Heart right ventricle (tissue), 16 donors: Measurements from ENCODE around the gene BRIP1. TPM values are rescaled to one million over a fixed set of nuclear protein-coding genes. Genes with fewer than 3 reads are reported as not detected.

Experiments used
- ATAC-seq, 8 donors: fragments of 200-7000 bp; cut with Tn5 transposase; one replicate each; pipeline ENCODE4 v1.9.1; 2020; ENCODE audit warnings: mild to moderate bottlenecking in 8 of 8, moderate library complexity in 8 of 8, moderate number of reproducible peaks in 1 of 8
- DNase-seq, 2 donors: peaks; one replicate each; pipeline ENCODE4 v3.0.0-alpha.2; 2020
- H3K27ac ChIP-seq, 10 donors: fragments of 200-600 bp; sonication (generic) in 2 of 10; one replicate each; pipeline versions ENCODE4 v1.5.0 to v1.8.0; 2020 to 2022; ENCODE audit warnings: mild to moderate bottlenecking in 3 of 10
- H3K27me3 ChIP-seq, 7 donors: fragments of 200-600 bp; one replicate each; pipeline ENCODE4 v1.8.0; 2021 to 2022; ENCODE audit warnings: mild to moderate bottlenecking in 2 of 7
- H3K36me3 ChIP-seq, 9 donors: fragments of 200-600 bp; sonication (generic) in 1 of 9; one replicate each; pipeline versions ENCODE4 v1.5.0 to v1.8.0; 2020 to 2022; ENCODE audit warnings: mild to moderate bottlenecking in 2 of 9
- H3K4me1 ChIP-seq, 9 donors: fragments of 200-600 bp; sonication (generic) in 1 of 9; one replicate each; pipeline versions ENCODE4 v1.5.0 to v1.8.0; 2020 to 2022; ENCODE audit warnings: mild to moderate bottlenecking in 4 of 9
- H3K4me3 ChIP-seq, 10 donors: fragments of 200-600 bp; sonication (generic) in 2 of 10; one replicate each; pipeline versions ENCODE4 v1.5.0 to v1.8.0; 2020 to 2022; ENCODE audit warnings: mild to moderate bottlenecking in 7 of 10, moderate library complexity in 2 of 10
- H3K9me3 ChIP-seq, 11 donors: fragments of 200-600 bp in 10 of 11; sonication (generic) in 2 of 11; one replicate each; pipeline versions ENCODE4 v1.5.0 to v1.8.0; 2013 to 2022; ENCODE audit warnings: mild to moderate bottlenecking in 2 of 11, control low read depth in 1 of 11, moderate library complexity in 1 of 11
- CTCF ChIP-seq, 9 donors: fragments of 200-600 bp; sonication (generic) in 2 of 9; IDR thresholded peaks; one replicate each; pipeline versions ENCODE4 v1.5.0 to v1.8.0; 2021 to 2022; ENCODE audit warnings: antibody characterized with exemption in 9 of 9, mild to moderate bottlenecking in 5 of 9, moderate library complexity in 1 of 9
- WGBS, 2 donors: extraction: QIAGEN DNeasy Blood & Tissue Kit; methylation state at CpG; one replicate each; pipeline ENCODE4 v1.1.7; 2013; ENCODE audit warnings: inconsistent platforms in 1 of 2; 5-methylcytosine and 5-hydroxymethylcytosine counted together
- intact Hi-C, 10 donors: fragments of 100-400 bp; cut with DNase I; formaldehyde crosslinking; loops; one replicate each; pipeline versions ENCODE4 v1.11.1 to v1.14.2; 2022
- polyA plus RNA-seq, 2 donors: library from polyadenylated mRNA; stranded (reverse); fragments of 200-250 nt; gene quantifications; one replicate each; pipeline ENCODE4 v1.2.3, GENCODE V29; 2013
- total RNA-seq, 10 donors: library from RNA; stranded (reverse); fragmentation: NEBNext Ultra II Directional in 3 of 10; extraction: Animal tissue kit (Norgen Biotek cat#: 25700) in 3 of 10; gene quantifications; one replicate each; pipeline versions ENCODE4 v1.2.1 to v1.2.4, GENCODE V29; 2021 to 2023
- donor health status: Arrhythmogenic right ventricular cardiomyopathy.
- donor health status: ischemic (EF 13 %, LVEDD 7.1; RV severe dilation, severe dysfunction).
- donor health status: healthy with polysubstance abuse.
- donor health status: DM: no; HTN: yes; CAD: no.
- donor health status: DM: no; HTN: no; CAD: no.
- donor health status: ischemic (EF 25% LVEDD 6.9; RV normal size, moderate dysfunction).
- donor health status: ischemic (EF 25% LVEDD 5.7; RV mildly dilated, moderate dysfunction).
- donor health status: healthy.
- donor health status: DM: yes; HTN: yes; CAD: no.
- donor health status: Ischemic cardiomyopathy.
- donor health status: ischemic (EF 35%, LVEDD 5.7; RV mildly dilated, moderate dysfunction).
- donor health status: nonischemic (EF 11% LVEDD 7.7; RV severe dilation, severe dysfunction).
- donor health status: DM: yes; HTN: yes; CAD: no.
- donor health status: PGD.
- donor health status: ischemic (EF 29% LVEDD 5.4; RV normal size, mild dysfunction).
- donor health status: nonischemic (EF 23%, LVEDD 6.1; RV moderate dilation, normal function).

The BRIP1 gene
- total and polyA plus RNA-seq, 12 donors: 0.03 to 2.1 (median 0.22) TPM; not detected in 1

- Histone ChIP-seq H3K9me3 (peaks cover 0 to 67% (median 40%) of the 10 kb centered on the region in 11 donors), H3K4me1 (no peaks in the 10 kb centered on the region), H3K4me3 (no peak overlapping the region), H3K36me3 (no peaks in the 10 kb centered on the region), H3K27me3 (no peaks in the 10 kb centered on the region), H3K27ac (no peak overlapping the region)
- 97% methylated on average over 1 of the region's 1 CpG for WGBS, 2 donors
- intact Hi-C loops: no loop called here
- no peak for DNase-seq
- no peak for TF ChIP-seq CTCF (IDR thresholded peaks at IDR 0.05)
- no peak for ATAC-seq
Measured at GRCh38 chr17:61701334-61701733, 162.0 kb downstream of the BRIP1 start.

- intact Hi-C loops: no loop called here
- peaks cover 0 to 70% (median 41%) of the 10 kb centered on the region in 11 donors for H3K9me3 ChIP-seq
- no peaks in the 10 kb centered on the region for H3K4me1 ChIP-seq
- no peaks in the 10 kb centered on the region for H3K36me3 ChIP-seq
- 98 to 99% methylated on average over 5 of the region's 5 CpGs for WGBS, 2 donors
- no peaks in the 10 kb centered on the region for H3K27me3 ChIP-seq
- no peak overlapping the region for H3K4me3 ChIP-seq
- ATAC-seq: no peak
- H3K27ac ChIP-seq: no peak overlapping the region
- DNase-seq: no peak
- no peak for TF ChIP-seq CTCF (IDR thresholded peaks at IDR 0.05)
Measured at GRCh38 chr17:61700252-61700651, 163.1 kb downstream of the BRIP1 start.

GRCh38 chr17:61699694-61700093, 163.6 kb downstream of the BRIP1 start:
- intact Hi-C loops: no loop called here
- no peaks in the 10 kb centered on the region for H3K4me1 ChIP-seq
- WGBS, 2 donors: 97 to 99% methylated on average over 2 of the region's 2 CpGs
- no peak overlapping the region for H3K27ac ChIP-seq
- ATAC-seq (no peak), DNase-seq (no peak)
- no peaks in the 10 kb centered on the region for H3K36me3 ChIP-seq
- TF ChIP-seq CTCF (IDR thresholded peaks at IDR 0.05): no peak
- no peak overlapping the region for H3K4me3 ChIP-seq
- H3K9me3 ChIP-seq: peaks cover 0 to 74% (median 43%) of the 10 kb centered on the region in 11 donors
- H3K27me3 ChIP-seq: no peaks in the 10 kb centered on the region

- intact Hi-C loops: no loop called here
- DNase-seq (no peak), ATAC-seq (no peak)
- Histone ChIP-seq H3K27ac (no peak overlapping the region), H3K36me3 (no peaks in the 10 kb centered on the region), H3K27me3 (no peaks in the 10 kb centered on the region), H3K4me1 (no peaks in the 10 kb centered on the region), H3K9me3 (peaks cover 0 to 76% (median 43%) of the 10 kb centered on the region in 11 donors), H3K4me3 (no peak overlapping the region)
- TF ChIP-seq CTCF (IDR thresholded peaks at IDR 0.05): no peak
- WGBS, 2 donors: 100% methylated on average over 1 of the region's 1 CpG
Measured at GRCh38 chr17:61699032-61699431, 164.3 kb downstream of the BRIP1 start.
